Measurements from ENCODE around the gene RRAS2. TPM values are rescaled to one million over a fixed set of nuclear protein-coding genes. Genes with fewer than 3 reads are reported as not detected.
A peak's percentile ranks its signal among the peaks of the same experiment; 100 is the strongest.

The RRAS2 gene
- total RNA-seq, 2 experiments from 2014 or later, result 54.8 to 60.0 TPM

GRCh38 chr11:14380947-14381561 lies 22.1 kb upstream of the RRAS2 start:
- H3K4me1 Mint-ChIP-seq, result peaks cover 23% of the 10 kb centered on the region
- POLR2A ChIA-PET, result interaction anchor here (0.6 to 1.1 kb wide), 5 partner anchors 14 to 74 kb away, joined by 3 to 6 read pairs (median 4); no protein-coding TSS in a partner anchor
- peak overlapping the region; percentile 71 for H3K27ac Mint-ChIP-seq
- DNase-seq (peak; percentile 66), ATAC-seq (ENCODE audit: low read depth) (peak; percentile 86)
- H3K36me3 Mint-ChIP-seq, result peaks cover 4% of the 10 kb centered on the region
- H3K9me3 Mint-ChIP-seq, result peaks cover 4% of the 10 kb centered on the region
- peak overlapping the region; percentile 80 for H3K4me3 Mint-ChIP-seq
- peaks cover 24% of the 10 kb centered on the region for H3K27me3 Mint-ChIP-seq

DNA sequence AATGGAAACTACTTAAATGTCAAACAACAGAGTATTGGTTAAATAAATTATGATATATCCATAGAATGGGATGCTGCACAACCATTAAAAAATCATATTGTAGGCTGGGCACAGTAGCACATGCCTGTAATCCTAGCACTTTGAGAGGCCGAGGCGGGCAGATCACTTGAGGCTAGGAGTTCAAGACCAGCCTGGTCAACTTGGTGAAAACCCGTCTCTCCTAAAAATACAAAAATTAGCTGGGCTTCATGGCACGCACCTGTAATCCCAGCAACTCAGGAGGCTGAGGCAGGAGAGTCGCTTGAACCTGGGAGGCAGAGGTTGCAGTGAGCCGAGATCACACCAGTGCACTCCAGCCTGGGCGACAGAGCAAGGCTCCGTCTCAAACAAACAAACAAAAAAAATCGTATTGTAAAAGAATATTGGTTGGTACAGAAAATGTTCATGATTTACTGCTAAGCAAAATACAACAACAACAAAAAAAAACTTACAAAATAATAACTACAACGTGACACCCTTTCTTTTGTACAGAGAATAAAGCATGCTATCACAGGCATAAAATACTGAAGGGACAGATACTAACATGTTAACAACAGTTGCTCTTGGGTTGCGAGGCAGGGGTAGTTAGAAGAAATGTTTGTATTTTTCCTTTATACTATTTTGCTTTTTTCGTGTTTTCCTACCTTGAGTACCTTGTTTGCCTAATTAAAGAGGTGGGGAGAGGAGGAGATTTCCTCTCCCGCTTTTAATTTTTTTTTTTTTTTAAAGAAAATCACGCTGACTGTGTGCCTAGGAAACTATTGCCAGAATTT lies 21.3 kb upstream of the RRAS2 start:
- DNase-seq, result no peak
- peaks cover 4% of the 10 kb centered on the region for H3K9me3 Mint-ChIP-seq
- POLR2A ChIA-PET, result interaction anchor here (0.6 to 1.1 kb wide), 5 partner anchors 13 to 75 kb away, joined by 3 to 6 read pairs (median 4); no protein-coding TSS in a partner anchor
- H3K4me1 Mint-ChIP-seq, result peaks cover 25% of the 10 kb centered on the region
- peaks cover 24% of the 10 kb centered on the region for H3K27me3 Mint-ChIP-seq
- peak overlapping the region; percentile 71 for H3K27ac Mint-ChIP-seq
- H3K36me3 Mint-ChIP-seq, result peaks cover 3% of the 10 kb centered on the region
- H3K4me3 Mint-ChIP-seq, result peak overlapping the region; percentile 80
- ATAC-seq (ENCODE audit: low read depth), result no peak

DNA sequence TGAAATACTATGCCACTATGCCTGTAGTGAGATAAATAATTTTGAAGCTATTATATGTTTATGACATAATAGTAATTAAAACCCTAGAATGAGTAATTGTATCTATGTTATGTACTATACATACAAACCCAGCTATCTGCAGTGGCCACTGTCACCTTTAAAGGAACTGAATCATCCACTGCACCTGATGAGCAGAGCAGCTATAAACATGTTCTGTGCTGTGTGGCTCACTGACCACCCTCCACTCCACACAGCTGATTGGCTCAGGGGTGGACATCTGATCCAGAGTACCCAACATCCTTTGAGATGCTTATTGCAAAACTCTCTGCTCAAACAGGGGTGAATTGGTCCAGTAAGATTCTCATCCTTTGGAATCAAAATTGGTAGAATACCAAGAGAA lies 19.2 kb upstream of the RRAS2 start:
- H3K4me1 Mint-ChIP-seq, result peaks cover 35% of the 10 kb centered on the region
- POLR2A ChIA-PET, result no interaction called here
- peaks cover 20% of the 10 kb centered on the region for H3K27me3 Mint-ChIP-seq
- no peak for DNase-seq
- no peak overlapping the region for H3K4me3 Mint-ChIP-seq
- no peak overlapping the region for H3K27ac Mint-ChIP-seq
- no peaks in the 10 kb centered on the region for H3K9me3 Mint-ChIP-seq
- no peak for ATAC-seq (ENCODE audit: low read depth)
- H3K36me3 Mint-ChIP-seq, result peaks cover 3% of the 10 kb centered on the region

GRCh38 chr11:14376920-14377319 lies 17.9 kb upstream of the RRAS2 start:
- ATAC-seq (ENCODE audit: low read depth), result no peak
- Mint-ChIP-seq H3K27ac (no peak overlapping the region), H3K4me1 (peaks cover 38% of the 10 kb centered on the region), H3K4me3 (no peak overlapping the region), H3K27me3 (peaks cover 19% of the 10 kb centered on the region), H3K9me3 (no peaks in the 10 kb centered on the region), H3K36me3 (peaks cover 3% of the 10 kb centered on the region)
- POLR2A ChIA-PET, result no interaction called here
- no peak for DNase-seq

- no peak for DNase-seq
- no peak overlapping the region for H3K4me3 Mint-ChIP-seq
- ATAC-seq (ENCODE audit: low read depth), result no peak
- peaks cover 3% of the 10 kb centered on the region for H3K36me3 Mint-ChIP-seq
- no peaks in the 10 kb centered on the region for H3K9me3 Mint-ChIP-seq
- H3K4me1 Mint-ChIP-seq, result peaks cover 35% of the 10 kb centered on the region
- peak overlapping the region; percentile 69 for H3K27ac Mint-ChIP-seq
- POLR2A ChIA-PET, result interaction anchor here (1.5 kb wide), 1 partner anchor 8 kb away, joined by 4 read pairs; no protein-coding TSS in a partner anchor
- H3K27me3 Mint-ChIP-seq, result peaks cover 13% of the 10 kb centered on the region
These were observed 16.2 kb upstream of the RRAS2 start for GRCh38 chr11:14374922-14375830.

GRCh38 chr11:14373941-14374646 lies 15.1 kb upstream of the RRAS2 start:
- Mint-ChIP-seq H3K4me3 (no peak overlapping the region), H3K36me3 (peaks cover 3% of the 10 kb centered on the region), H3K4me1 (peaks cover 39% of the 10 kb centered on the region), H3K27ac (peak overlapping the region; percentile 5), H3K9me3 (no peaks in the 10 kb centered on the region), H3K27me3 (peaks cover 6% of the 10 kb centered on the region)
- DNase-seq (no peak), ATAC-seq (ENCODE audit: low read depth) (peak; percentile 49)
- POLR2A ChIA-PET, result interaction anchor here (1.5 kb wide), 1 partner anchor 9 kb away, joined by 4 read pairs; no protein-coding TSS in a partner anchor

DNA sequence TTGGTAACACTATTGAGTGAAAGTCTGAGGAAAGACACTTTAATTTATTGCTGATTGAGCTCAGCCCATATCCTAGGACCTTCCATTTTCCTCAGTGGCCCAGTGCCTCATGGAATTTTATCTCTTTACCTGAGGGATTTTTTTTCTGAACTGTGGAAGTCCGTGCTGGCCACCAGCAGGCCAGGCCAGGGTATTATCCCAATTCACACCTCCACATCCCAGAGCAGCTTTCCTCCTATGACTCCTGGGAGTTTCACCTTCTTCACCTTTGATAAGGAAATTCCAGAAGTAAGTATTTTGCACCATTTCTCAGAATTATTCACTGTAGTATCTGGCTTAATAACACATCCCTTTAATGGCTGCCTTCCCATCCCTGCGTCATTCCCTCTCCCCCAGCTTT lies 13.0 kb upstream of the RRAS2 start:
- H3K36me3 Mint-ChIP-seq, result peaks cover 3% of the 10 kb centered on the region
- H3K9me3 Mint-ChIP-seq, result no peaks in the 10 kb centered on the region

GRCh38 chr11:14371249-14371648 lies 12.3 kb upstream of the RRAS2 start:
- POLR2A ChIA-PET, result no interaction called here
- Mint-ChIP-seq H3K4me3 (no peak overlapping the region), H3K9me3 (no peaks in the 10 kb centered on the region), H3K36me3 (peaks cover 3% of the 10 kb centered on the region), H3K27me3 (no peaks in the 10 kb centered on the region), H3K27ac (no peak overlapping the region), H3K4me1 (peaks cover 43% of the 10 kb centered on the region)
- ATAC-seq (ENCODE audit: low read depth) (no peak), DNase-seq (no peak)

More for the DNA sequence above, 13.0 kb upstream of the RRAS2 start:
- H3K27ac Mint-ChIP-seq, result no peak overlapping the region
- H3K4me1 Mint-ChIP-seq, result peaks cover 43% of the 10 kb centered on the region
- POLR2A ChIA-PET, result no interaction called here
- no peak for DNase-seq
- no peaks in the 10 kb centered on the region for H3K27me3 Mint-ChIP-seq
- no peak overlapping the region for H3K4me3 Mint-ChIP-seq
- no peak for ATAC-seq (ENCODE audit: low read depth)

DNA sequence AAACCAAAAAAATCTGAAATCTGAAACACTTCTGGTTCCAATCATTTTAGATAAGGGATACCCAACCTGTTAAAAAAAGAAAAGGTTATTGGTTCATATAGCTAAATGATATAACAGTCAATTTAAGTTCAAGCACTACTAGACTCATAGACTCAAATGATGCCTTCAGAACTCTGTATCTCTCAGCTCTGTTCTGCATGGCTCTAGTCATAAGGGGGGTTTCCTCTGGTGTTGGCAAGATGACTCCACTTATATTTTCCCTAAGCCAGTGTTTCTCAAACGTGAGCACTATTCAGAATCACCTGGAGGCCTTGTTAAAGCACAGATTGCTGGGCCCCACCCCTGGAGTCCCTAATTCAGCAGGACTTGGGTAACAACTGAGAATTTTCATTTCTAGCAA lies 11.5 kb upstream of the RRAS2 start:
- Mint-ChIP-seq H3K4me1 (peaks cover 44% of the 10 kb centered on the region), H3K27ac (no peak overlapping the region), H3K36me3 (peaks cover 3% of the 10 kb centered on the region), H3K27me3 (no peaks in the 10 kb centered on the region), H3K9me3 (no peaks in the 10 kb centered on the region), H3K4me3 (no peak overlapping the region)
- ATAC-seq (ENCODE audit: low read depth), result no peak
- POLR2A ChIA-PET, result no interaction called here
- no peak for DNase-seq

DNA sequence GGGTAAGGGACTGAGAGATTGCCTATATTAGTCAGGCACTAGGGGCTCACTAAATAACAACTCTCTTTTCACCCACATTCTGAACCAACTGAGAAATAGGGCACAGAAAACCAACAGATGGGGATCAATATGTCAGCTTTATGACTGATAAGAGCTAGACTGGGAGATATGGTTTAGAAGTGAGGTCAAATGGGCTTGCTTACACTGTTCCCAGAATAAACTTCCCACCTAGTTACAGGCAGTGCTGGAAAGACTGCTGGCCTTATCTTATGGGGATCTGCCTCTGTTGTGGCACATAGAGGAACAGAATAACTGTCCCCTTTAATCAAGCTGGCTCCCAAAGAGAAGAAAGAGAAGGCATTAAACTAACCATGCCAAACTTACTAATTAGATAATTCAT lies 10.6 kb upstream of the RRAS2 start:
- ATAC-seq (ENCODE audit: low read depth) (no peak), DNase-seq (no peak)
- H3K36me3 Mint-ChIP-seq, result no peaks in the 10 kb centered on the region
- no peak overlapping the region for H3K27ac Mint-ChIP-seq
- H3K27me3 Mint-ChIP-seq, result no peaks in the 10 kb centered on the region
- no peak overlapping the region for H3K4me3 Mint-ChIP-seq
- POLR2A ChIA-PET, result interaction anchor here (0.6 kb wide), 1 partner anchor 14 kb away, joined by 3 read pairs; no protein-coding TSS in a partner anchor
- peaks cover 38% of the 10 kb centered on the region for H3K4me1 Mint-ChIP-seq
- H3K9me3 Mint-ChIP-seq, result no peaks in the 10 kb centered on the region

DNA sequence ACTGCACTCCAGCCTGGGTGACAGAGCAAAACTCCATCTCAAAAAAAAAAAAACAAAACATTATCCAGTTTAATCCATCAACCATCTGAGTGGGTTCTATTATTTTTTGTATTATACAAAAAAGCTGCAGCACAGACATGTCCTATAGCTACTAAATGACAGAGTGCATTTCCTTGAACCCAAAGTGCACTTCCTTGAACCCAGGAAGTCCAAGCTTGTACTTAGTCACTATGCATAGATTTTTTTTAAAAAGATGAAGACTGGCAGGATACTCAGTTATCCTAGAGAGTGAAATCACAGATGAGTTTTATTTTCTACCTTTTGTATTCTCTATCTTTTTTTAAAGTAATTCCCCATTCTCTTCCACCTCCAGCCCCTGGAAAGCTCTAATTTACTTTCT lies 8.0 kb upstream of the RRAS2 start:
- no peaks in the 10 kb centered on the region for H3K9me3 Mint-ChIP-seq
- peaks cover 38% of the 10 kb centered on the region for H3K4me1 Mint-ChIP-seq
- H3K4me3 Mint-ChIP-seq, result peak overlapping the region; percentile 52
- peak overlapping the region; percentile 49 for H3K27ac Mint-ChIP-seq
- ATAC-seq (ENCODE audit: low read depth), result peak; percentile 93
- H3K36me3 Mint-ChIP-seq, result no peaks in the 10 kb centered on the region
- POLR2A ChIA-PET, result interaction anchor here (1.1 to 1.7 kb wide), 3 partner anchors 9 to 46 kb away, joined by 3 to 7 read pairs (median 6); no protein-coding TSS in a partner anchor
- H3K27me3 Mint-ChIP-seq, result no peaks in the 10 kb centered on the region
- DNase-seq, result no peak

GRCh38 chr11:14364322-14364721 lies 5.3 kb upstream of the RRAS2 start:
- Mint-ChIP-seq H3K36me3 (no peaks in the 10 kb centered on the region), H3K9me3 (no peaks in the 10 kb centered on the region), H3K27ac (no peak overlapping the region), H3K27me3 (peaks cover 2% of the 10 kb centered on the region), H3K4me3 (no peak overlapping the region), H3K4me1 (peaks cover 41% of the 10 kb centered on the region)
- DNase-seq (no peak), ATAC-seq (ENCODE audit: low read depth) (no peak)
- POLR2A ChIA-PET, result no interaction called here

All from activated naive CD8-positive, alpha-beta T cell treated with anti-CD3 and anti-CD28 coated beads, Interleukin-2, amount 10 ng/mL, durations not matched to agents 7 days and 5 days (primary cell).